Endodermal cell (in vitro differentiated cells): ENCODE results near the gene GAS7. TPM values are rescaled to one million over a fixed set of nuclear protein-coding genes. Genes with fewer than 3 reads are reported as not detected.
A peak's percentile ranks its signal among the peaks of the same experiment; 100 is the strongest.

Experiments used
- DNase-seq: peaks from one replicate; pipeline ENCODE4 v3.0.0-alpha.2; 2017
- H3K27ac ChIP-seq: 2 replicates; pipeline ENCODE4 v1.5.1; 2013; ENCODE audit warnings: mild to moderate bottlenecking, low read depth, low read length, moderate library complexity
- H3K27me3 ChIP-seq: 2 replicates; pipeline ENCODE4 v1.6.1; 2013; ENCODE audit warnings: mild to moderate bottlenecking, low read length, moderate library complexity; ENCODE audit not compliant: insufficient read depth, control insufficient read depth, poor library complexity, severe bottlenecking
- H3K36me3 ChIP-seq: 2 replicates; pipeline ENCODE4 v1.7.0; 2013; ENCODE audit warnings: mild to moderate bottlenecking, low read length, moderate library complexity; ENCODE audit not compliant: control insufficient read depth, insufficient read depth
- H3K4me1 ChIP-seq: one replicate; pipeline ENCODE4 v1.7.0; 2013; ENCODE audit warnings: low read length; ENCODE audit not compliant: control insufficient read depth, insufficient read depth
- H3K4me3 ChIP-seq: 2 replicates; pipeline ENCODE4 v1.5.1; 2013; ENCODE audit warnings: mild to moderate bottlenecking, low read length, moderate library complexity
- H3K9ac ChIP-seq: 2 replicates; pipeline ENCODE4 v1.6.1; 2013; ENCODE audit warnings: mild to moderate bottlenecking, low read length, moderate library complexity; ENCODE audit not compliant: poor library complexity, severe bottlenecking; ENCODE audit errors: extremely low read depth
- H3K9me3 ChIP-seq: 2 replicates; pipeline ENCODE4 v1.6.1; 2013; ENCODE audit warnings: mild to moderate bottlenecking, low read length, moderate library complexity; ENCODE audit not compliant: control insufficient read depth
- H3K27ac Mint-ChIP-seq: 2 replicates; pipeline ENCODE4 v1.8.0; 2020; ENCODE audit warnings: mixed read lengths
- H3K27me3 Mint-ChIP-seq: 2 replicates; pipeline ENCODE4 v1.8.0; 2021; ENCODE audit warnings: mild to moderate bottlenecking, mixed read lengths; ENCODE audit not compliant: insufficient read depth
- H3K36me3 Mint-ChIP-seq: 2 replicates; pipeline ENCODE4 v1.8.0; 2020; ENCODE audit warnings: low read depth, mixed read lengths
- H3K4me1 Mint-ChIP-seq: 2 replicates; pipeline ENCODE4 v1.8.0; 2020; ENCODE audit warnings: mixed read lengths
- H3K4me3 Mint-ChIP-seq: 2 replicates; pipeline ENCODE4 v1.8.0; 2020; ENCODE audit warnings: mild to moderate bottlenecking, moderate library complexity, mixed read lengths
- H3K9me3 Mint-ChIP-seq: 2 replicates; pipeline ENCODE4 v1.8.0; 2020; ENCODE audit warnings: mild to moderate bottlenecking, mixed read lengths
- CTCF ChIP-seq: fragments of 200-600 bp; sonication (generic); conservative IDR thresholded peaks from 2 replicates; pipeline ENCODE4 v1.5.0; 2021; ENCODE audit warnings: antibody characterized with exemption, mild to moderate bottlenecking
- WGBS, 2 experiments: methylation state at CpG; one replicate each; pipeline versions ENCODE4 v1.1.5 to v1.1.7; 2013; ENCODE audit warnings: missing lambda C conversion rate in 2 of 2, mixed read lengths in 1 of 2; ENCODE audit not compliant: insufficient coverage in 1 of 2, insufficient read length in 1 of 2; 5-methylcytosine and 5-hydroxymethylcytosine counted together
- total RNA-seq, 2 donors: library from RNA; stranded (reverse); fragmentation: NEBNext Ultra II Directional in 1 of 2; extraction: Animal tissue kit (Norgen Biotek cat#: 25700) in 1 of 2; gene quantifications; 2 replicates in 1 of 2; 3 replicates in 1 of 2; pipeline ENCODE4 v1.2.1, GENCODE V29; 2021

GAS7 gene
- total RNA-seq, 2 donors from 2014 or later = 8.6 to 14.7 TPM

GRCh38 chr17:10216213-10216938, 18.0 kb upstream of the GAS7 start:
- Histone ChIP-seq H3K36me3 (no peaks in the 10 kb centered on the region), H3K9ac (no peak overlapping the region), H3K27ac (no peak overlapping the region), H3K9me3 (no peaks in the 10 kb centered on the region), H3K4me3 (no peak overlapping the region), H3K27me3 (no peaks in the 10 kb centered on the region), H3K4me1 (peaks cover 3% of the 10 kb centered on the region)
- Mint-ChIP-seq H3K27ac (no peak overlapping the region), H3K9me3 (peaks cover 10% of the 10 kb centered on the region), H3K36me3 (no peaks in the 10 kb centered on the region), H3K4me1 (peaks cover 14% of the 10 kb centered on the region), H3K4me3 (peak overlapping the region; percentile 26), H3K27me3 (no peaks in the 10 kb centered on the region)
- DNase-seq = peak; percentile 81
- no peak for TF ChIP-seq CTCF
- WGBS, 2 experiments = 37 to 43% methylated on average over 3 to 14 of the region's 15 CpGs

- H3K27ac ChIP-seq = no peak overlapping the region
- H3K36me3 ChIP-seq = no peaks in the 10 kb centered on the region
- peaks cover 16% of the 10 kb centered on the region for H3K4me1 Mint-ChIP-seq
- no peaks in the 10 kb centered on the region for H3K27me3 Mint-ChIP-seq
- no peak overlapping the region for H3K9ac ChIP-seq
- H3K9me3 ChIP-seq = no peaks in the 10 kb centered on the region
- peaks cover 3% of the 10 kb centered on the region for H3K4me1 ChIP-seq
- peaks cover 10% of the 10 kb centered on the region for H3K9me3 Mint-ChIP-seq
- 83 to 90% methylated on average over 3 to 8 of the region's 8 CpGs for WGBS, 2 experiments
- H3K27ac Mint-ChIP-seq = no peak overlapping the region
- no peaks in the 10 kb centered on the region for H3K36me3 Mint-ChIP-seq
- DNase-seq = no peak
- TF ChIP-seq CTCF = no peak
- no peak overlapping the region for H3K4me3 ChIP-seq
- H3K27me3 ChIP-seq = no peaks in the 10 kb centered on the region
- no peak overlapping the region for H3K4me3 Mint-ChIP-seq
These were observed 16.9 kb upstream of the GAS7 start for GRCh38 chr17:10215286-10215685.

GRCh38 chr17:10211666-10212065, 13.3 kb upstream of the GAS7 start:
- no peaks in the 10 kb centered on the region for H3K27me3 ChIP-seq
- no peak overlapping the region for H3K4me3 ChIP-seq
- 94 to 100% methylated on average over 2 to 8 of the region's 8 CpGs for WGBS, 2 experiments
- peak; percentile 12 for TF ChIP-seq CTCF
- no peak overlapping the region for H3K27ac Mint-ChIP-seq
- no peak overlapping the region for H3K9ac ChIP-seq
- no peak for DNase-seq
- no peak overlapping the region for H3K27ac ChIP-seq
- peaks cover 3% of the 10 kb centered on the region for H3K4me1 ChIP-seq
- no peaks in the 10 kb centered on the region for H3K9me3 ChIP-seq
- H3K36me3 ChIP-seq = no peaks in the 10 kb centered on the region
- no peaks in the 10 kb centered on the region for H3K36me3 Mint-ChIP-seq
- no peaks in the 10 kb centered on the region for H3K9me3 Mint-ChIP-seq
- peaks cover 26% of the 10 kb centered on the region for H3K4me1 Mint-ChIP-seq
- H3K27me3 Mint-ChIP-seq = no peaks in the 10 kb centered on the region
- no peak overlapping the region for H3K4me3 Mint-ChIP-seq
